GM11168 (cell line): ENCODE measurements around the gene ZNF239.
"Not testable (repeated sequence)": the region's sequence is repeated elsewhere in the genome, so short reads cannot be mapped to it uniquely, and the experiment has no call there.

Source experiments
- in situ Hi-C: fragments of 300-500 bp; cut with MboI; formaldehyde crosslinking; loops from one replicate; pipeline ENCODE4 v1.12.0; 2022; ENCODE audit warnings: low sequenced_read_pairs; ENCODE audit not compliant: unreplicated experiment

ZNF239 gene

DNA sequence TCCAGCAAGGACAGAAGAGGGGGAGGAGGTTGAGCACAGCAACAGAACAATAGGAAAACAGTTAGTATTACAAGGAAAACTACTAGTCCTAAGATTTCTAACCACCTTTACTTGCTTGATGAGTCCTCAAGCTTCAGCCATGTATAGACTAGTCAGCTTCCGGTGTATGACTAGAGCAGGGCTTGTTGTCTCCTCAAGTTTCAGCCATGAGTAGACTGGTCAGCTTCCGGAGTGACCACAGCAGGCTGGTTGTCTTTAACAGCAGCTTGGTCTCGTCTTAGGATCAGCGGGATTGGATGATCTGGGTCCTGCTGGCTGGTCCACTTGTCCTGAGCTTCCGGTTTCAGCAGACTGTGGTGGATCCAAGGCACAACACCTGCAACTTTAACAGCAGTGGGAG, 10.6 kb upstream of the ZNF239 start:
- in situ Hi-C loops = no loop called here

DNA sequence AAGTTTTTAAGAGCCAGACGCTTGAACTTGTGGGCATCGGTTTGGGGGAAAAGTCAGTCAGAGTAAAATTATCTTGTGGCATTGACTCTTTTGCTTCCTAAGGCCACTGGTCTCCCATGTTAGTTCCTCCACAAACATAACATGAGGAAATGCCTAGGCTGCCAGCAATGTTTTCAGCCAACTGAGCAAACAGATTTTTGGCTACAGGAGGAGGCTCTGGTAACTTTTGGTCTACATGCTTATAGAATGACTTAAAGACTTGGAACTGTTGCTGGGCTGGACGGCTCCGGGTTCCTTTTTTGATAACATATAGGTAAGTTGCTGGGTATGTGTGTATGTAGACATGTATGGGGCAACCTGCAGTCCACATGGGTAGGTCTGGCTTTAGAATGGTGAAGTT, 9.6 kb upstream of the ZNF239 start:
- in situ Hi-C loops = no loop called here

DNA sequence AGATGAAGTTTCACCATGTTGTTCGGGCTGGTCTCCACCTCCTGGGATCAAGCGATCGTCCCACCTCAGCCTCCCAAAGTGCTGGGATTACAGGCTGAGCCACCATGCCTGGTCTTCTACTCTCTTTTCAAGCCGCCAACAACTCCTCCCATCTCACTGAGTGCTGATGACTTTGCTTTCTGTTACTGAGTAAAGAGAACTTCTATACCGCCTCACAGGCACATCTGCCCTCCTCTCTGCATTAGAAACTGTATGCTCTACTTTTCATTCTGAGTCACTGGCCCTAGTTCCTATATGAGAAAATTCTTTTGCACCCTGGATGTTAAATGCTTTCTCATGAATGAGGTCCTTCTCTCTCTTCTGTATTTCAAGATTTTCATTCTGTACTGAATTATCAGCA, 2.2 kb upstream of the ZNF239 start:
- in situ Hi-C loops = no loop called here

DNA sequence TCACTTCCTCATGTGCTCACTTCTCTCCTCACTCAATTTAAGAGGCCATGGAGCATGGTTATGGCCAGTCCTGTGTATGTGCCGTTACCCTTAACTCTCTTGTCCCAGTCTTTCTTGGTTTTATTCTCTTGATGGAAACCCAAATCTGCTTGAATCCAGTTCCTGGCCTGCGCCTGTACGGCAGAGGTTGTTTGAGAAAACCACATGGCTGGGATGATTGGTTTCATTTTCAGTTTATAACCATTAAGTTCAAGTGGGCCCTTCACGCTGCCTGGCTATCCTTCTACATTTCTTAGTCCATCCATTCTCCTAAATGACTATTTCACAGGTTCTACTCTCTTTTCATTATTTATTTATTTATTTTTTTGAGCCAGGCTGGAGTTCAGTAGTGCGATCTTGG, 1.6 kb upstream of the ZNF239 start:
- in situ Hi-C loops = no loop called here

DNA sequence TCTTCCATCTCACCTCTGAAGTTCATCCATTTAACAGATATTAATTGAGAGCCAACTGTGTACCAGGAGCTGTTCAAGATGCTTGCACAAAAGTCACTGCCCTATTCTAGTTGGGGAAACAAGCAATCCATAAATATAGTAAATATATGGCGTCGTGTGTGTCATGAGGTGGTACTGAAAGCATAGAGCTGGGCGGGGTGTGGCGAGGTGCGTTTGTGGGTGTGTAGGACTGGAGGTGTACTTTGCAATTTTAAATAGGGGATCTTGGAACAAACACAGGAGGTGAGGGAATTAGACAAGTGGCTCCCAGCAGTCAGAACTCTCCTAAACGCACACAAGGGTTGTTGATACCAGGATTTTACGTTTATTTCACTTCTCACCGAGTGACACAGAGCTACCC, 490 bp upstream of the ZNF239 start:
- in situ Hi-C loops = no loop called here

DNA sequence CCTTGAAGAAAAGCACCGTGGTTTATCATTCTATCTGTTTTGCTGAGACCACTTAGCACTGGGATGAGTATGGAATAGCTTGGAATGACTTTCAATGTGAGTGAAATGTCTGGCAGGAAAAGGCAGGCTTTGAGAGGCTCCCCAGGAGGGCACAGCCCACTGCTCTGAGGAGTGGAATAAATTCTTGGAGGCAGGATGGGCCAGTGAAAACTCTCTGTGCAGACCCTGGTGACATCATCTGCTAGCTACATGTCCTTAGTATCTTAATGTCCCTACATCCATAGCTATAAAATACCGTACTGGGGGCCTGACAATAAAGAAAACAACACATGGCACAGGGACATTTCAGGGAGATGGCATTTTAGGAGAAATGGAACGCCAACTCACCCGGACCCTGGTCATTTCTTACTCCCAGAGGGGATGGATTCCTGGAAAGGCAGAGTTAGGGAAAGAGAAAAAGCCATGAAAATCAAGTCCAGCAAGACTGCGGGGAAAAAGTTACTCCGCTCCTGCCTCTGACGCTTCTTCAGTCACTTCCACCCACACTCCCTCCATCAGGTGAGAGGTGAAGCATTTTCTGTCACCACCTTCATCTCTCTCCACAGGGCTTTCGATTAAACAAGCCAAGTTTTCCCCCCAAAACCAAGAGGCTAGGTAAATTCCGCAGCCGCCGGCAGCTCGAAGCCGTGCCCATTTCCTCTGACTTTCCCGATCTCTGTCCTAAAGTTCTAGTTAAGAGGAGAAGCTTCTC, 991 bp downstream of the ZNF239 start:
- in situ Hi-C loops = no loop called here

DNA sequence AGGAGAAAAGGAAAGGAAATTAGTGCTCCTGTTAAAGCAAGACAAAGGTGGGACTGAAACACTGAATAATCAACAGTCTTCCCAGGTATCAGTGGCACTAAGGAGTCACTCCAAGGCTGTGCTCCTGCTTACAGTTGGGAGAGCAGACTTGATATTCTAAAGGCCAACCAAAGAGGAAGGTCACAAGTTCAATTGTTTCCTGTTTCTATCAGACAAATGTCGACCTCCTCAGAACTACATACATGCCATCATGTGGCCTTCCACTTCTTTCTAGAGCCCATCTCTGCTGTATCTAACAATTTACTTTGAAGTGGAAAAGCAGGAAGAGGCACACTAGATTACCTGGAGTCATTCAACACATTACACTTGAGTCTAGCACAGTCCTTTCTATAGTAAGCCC, 3.4 kb downstream of the ZNF239 start:
- in situ Hi-C loops = no loop called here

DNA sequence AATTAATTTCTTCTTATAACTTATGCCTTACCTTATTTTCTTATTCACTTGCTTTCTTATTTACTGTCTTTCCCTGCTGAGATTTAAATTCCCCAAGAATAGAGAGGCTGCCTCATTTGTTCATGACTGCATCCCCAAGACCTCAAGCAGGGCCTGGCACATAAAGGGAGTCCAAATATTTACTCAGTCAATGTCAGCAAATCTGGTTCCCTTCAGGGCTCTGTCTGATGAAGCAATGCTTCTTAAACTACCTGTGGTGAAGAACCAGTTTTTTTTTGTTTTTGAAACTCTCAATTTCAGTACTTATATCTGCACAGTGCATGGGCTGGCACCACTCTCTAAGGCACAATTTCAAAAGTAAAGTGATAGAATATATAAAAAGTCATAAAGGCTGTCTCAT, 4.7 kb downstream of the ZNF239 start:
- in situ Hi-C loops = no loop called here

DNA sequence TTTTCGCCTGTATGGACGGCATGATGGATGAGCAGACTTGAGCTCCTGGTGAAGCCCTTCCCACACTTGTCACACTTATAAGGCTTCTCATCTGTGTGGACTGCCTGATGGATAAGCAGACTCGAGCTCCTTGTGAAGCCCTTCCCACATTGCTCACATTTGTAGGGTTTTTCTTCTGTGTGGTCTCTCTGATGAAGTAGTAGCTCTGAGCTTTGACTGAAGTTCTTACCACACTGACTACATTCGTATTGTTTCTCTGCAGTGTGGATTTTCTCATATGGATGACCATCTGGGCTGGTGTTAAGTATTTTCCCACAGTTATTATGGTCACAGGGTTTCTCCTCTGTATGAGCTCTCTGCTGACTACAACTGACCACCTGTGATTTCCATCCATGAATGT, 17.2 kb downstream of the ZNF239 start:
- in situ Hi-C loops = no loop called here

DNA sequence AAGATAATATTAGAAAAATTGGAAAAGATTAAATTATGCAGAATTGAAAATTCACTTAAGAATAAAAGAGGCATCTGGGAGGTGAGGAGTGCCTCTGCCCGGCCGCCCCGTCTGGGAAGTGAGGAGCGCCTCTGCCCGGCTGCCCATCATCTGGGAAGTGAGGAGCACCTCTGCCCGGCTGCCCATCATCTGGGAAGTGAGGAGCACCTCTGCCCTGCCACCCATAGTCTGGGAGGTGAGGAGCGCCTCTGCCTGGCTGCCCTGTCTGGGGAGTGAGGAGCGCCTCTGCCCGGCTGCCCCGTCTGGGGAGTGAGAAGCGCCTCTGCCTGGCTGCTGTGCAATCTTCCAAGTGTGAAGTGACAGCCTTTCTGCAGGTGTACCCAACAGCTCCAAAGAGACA, 30.7 kb downstream of the ZNF239 start:
- in situ Hi-C loops = not testable (repeated sequence)

DNA sequence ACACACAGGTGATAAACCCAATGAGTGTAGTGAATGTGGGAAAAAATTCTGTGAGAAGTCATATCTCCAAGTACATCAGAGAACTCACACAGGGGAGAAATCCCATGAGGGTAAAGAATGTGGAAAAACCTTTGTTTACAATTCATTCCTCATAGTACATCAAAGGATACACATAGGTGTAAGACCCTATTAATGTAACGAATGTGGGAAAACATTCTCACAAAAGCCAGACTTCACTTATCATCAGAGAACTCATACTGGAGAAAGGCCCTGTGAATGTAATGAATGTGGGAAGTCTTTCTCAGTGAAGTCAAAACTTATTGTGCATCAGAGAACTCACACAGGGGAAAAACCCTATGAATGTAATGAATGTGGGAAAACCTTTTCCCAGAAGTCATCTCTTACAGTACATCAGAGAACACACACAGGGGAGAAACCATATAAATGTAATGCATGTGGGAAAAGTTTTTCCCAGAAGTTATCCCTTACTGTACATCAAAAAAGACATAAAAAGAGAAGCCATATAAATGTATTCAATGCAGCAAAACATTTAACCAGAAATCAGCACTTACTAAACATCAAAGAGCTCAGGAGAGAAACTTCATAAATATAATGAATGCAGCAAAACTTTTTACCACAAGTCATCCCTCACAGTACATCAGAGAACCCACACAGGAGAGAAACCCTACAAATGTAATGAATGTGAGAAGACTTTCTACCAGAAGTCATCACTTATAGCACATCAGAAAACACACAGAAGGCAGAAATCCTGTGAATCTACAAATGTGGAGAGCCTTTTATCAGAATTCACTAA, 49.8 kb downstream of the ZNF239 start:
- in situ Hi-C loops = no loop called here
